ENCODE results near the gene CYTH4.
"Not testable (repeated sequence)": the region's sequence is repeated elsewhere in the genome, so short reads cannot be mapped to it uniquely, and the experiment has no call there.

Gene CYTH4

DNA sequence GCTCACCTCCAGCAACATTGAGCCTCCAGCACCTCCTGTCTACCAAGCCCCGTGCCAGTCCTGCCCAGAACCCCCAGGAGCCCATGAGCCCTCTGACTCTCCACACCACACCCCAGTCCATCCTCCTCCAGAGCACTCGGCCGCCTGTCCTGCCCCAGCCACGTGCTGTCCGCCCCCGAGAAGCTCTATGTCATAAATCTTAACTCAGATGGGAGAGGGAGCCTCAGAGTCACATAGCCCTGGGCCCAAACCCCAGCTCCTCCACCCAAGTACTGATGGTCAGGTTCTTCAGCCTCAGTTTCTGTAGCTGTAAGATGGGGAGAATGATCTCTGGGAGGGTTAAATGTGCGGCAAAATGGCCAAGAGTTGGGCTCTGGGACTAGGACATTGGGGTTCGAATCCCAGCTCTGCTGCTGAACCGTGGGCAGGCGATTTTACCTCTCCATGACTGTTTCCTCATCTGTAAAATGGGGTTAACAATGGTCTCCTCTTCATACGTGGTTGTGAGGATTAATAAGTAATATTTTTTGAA, 27.8 kb downstream of the CYTH4 start:
- no peak for DNase-seq (ENCODE audit: low read depth)

DNA sequence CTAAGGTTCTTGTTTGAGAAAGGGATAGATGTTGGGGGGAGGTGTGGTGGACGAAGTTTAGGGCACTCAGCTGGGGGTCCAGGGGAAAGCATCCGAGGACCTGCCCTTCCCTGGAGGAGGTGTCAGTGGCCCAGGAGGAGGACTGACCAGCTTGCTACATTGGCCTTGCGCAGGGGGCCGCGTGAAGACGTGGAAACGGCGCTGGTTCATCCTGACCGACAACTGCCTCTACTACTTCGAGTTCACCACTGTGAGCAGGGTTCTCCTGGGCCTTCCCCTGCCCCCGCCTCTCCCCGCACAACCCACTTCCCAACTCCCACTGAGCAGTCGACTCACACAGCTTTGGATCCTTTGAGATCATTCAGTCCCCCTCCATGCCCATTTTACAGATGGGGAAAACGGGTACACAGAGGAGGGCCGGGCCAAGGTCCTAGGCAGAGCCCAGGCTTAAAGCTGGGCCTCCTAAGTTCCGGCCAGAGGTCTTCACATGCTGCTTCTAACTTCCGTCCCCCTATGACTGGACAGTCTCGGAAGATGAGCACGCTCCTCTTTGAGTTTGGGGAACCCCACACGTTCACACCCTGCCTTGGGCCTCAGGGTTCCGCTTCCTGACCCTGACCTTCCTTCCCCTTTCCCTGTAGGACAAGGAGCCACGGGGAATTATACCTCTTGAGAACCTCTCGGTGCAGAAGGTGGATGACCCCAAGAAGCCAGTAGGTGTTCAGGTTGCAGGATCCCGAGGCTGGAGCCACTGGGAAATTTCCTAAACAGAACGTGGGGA, 28.7 kb downstream of the CYTH4 start:
- no peak for DNase-seq (ENCODE audit: low read depth)

- DNase-seq (ENCODE audit: low read depth), result no peak
These were observed 29.5 kb downstream of the CYTH4 start for GRCh38 chr22:37311761-37312312.

GRCh38 chr22:37312549-37313183, 30.4 kb downstream of the CYTH4 start:
- no peak for DNase-seq (ENCODE audit: low read depth)

DNA sequence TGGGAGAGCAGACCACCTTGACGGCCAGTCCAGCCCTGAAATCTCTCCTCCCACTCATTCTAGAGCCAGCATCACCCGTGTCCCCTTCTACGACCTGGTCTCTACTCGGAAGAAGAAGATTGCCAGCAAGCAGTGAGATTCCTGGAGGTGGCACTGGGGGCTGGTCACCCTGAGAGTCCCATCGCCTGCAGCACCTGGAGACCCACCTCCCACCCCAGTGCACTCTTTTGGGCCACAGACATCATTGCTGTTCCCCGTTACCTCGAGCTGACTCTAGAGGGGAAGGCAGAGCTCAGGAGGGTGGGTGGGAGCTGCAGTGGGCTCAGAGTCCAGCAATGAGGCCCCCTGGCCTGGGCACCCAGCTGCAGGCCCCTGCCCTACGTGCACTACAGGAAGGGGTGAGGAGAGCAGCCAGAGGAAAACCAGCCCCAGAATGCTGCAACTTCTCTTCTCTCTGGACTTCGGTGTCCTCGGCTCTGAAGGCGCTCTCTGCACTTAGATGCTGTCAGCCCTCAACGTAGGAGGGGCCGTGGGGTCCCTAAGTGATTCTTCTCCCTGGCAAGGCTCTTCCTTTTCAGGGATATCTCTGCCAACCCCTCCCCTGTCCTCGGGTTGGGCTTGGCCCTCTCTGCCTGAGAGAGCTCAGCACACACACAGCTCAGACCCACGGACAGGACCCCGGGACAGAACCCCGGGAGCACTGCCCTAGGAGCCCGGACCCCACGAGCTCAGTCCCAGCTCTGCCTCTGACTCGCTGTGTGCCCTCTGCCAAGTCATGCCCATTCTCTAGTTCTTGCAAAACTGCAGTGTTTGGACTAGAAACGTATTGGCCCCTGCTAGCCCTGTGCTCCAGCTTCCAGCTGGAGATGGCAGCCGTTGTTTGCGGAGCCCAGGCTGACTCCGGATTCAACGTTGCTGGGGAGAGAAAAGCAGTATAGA, 31.3 kb downstream of the CYTH4 start:
- DNase-seq (ENCODE audit: low read depth), result no peak

DNA sequence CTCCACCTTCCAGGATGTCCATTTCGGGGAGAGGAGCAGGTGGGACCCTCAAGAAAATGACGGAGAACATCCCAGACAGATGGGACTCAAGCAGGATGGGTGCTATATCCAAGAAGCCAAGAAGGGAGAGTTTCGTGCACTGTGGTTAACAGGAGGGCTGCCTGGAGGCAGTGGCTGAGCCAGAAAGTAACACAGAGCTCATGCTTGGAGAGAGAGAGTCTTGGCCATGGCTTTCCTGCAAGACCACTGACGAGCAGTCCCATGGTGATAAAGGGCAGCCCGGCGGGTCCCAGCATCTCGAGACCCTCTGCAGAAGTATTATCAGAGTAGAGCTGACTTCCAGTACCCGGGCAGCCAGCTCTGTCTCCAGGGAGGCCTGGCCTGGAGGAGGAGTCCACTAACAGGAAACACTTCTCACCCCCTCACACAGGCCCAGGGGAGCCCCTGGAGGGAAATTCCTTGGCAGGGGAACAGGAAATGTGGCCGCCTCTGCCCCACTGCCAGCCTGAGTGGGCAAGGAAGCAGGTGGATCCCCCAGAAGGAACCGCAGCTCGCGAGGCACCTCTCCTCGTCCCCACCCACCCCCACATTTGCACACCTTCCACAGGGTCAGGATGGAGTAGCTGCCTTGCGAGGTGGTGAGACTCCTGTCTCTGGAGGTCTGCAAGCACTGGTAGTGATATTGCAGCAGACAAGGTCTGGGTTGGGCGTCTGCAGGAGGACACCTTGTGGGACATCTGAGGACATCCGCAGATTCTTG, 32.2 kb downstream of the CYTH4 start:
- DNase-seq (ENCODE audit: low read depth), result no peak

DNA sequence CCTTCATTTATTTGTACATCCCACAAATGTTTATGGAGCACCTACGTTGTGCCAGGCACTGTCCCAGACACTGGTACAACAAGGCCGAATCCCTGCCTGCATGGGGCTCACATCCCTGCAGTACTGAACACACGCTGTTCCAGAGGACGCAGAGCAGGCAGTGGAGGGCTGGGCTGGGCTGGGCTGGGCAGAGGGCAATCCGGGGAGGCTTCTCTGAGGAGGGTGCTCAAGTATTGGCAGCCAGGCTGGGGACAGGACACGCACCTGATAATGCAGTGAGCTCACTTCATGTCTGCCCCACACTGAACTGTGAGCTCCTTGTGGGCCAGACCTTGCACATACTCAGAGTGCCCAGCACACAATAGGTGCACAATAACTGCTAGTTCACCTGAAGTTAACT, 34.1 kb downstream of the CYTH4 start:
- no peak for DNase-seq (ENCODE audit: low read depth)

GRCh38 chr22:37316875-37317371, 34.6 kb downstream of the CYTH4 start:
- peak; percentile 46 for DNase-seq (ENCODE audit: low read depth)

GRCh38 chr22:37317698-37318210, 35.4 kb downstream of the CYTH4 start:
- DNase-seq (ENCODE audit: low read depth), result no peak

GRCh38 chr22:37318364-37319109, 36.2 kb downstream of the CYTH4 start:
- no peak for DNase-seq (ENCODE audit: low read depth)

GRCh38 chr22:37319469-37319868, 37.2 kb downstream of the CYTH4 start:
- no peak for DNase-seq (ENCODE audit: low read depth)

- DNase-seq (ENCODE audit: low read depth), result no peak
These were observed 38.7 kb downstream of the CYTH4 start for GRCh38 chr22:37320726-37321677.

- no peak for DNase-seq (ENCODE audit: low read depth)
These were observed 42.2 kb downstream of the CYTH4 start for GRCh38 chr22:37324340-37325038.

DNA sequence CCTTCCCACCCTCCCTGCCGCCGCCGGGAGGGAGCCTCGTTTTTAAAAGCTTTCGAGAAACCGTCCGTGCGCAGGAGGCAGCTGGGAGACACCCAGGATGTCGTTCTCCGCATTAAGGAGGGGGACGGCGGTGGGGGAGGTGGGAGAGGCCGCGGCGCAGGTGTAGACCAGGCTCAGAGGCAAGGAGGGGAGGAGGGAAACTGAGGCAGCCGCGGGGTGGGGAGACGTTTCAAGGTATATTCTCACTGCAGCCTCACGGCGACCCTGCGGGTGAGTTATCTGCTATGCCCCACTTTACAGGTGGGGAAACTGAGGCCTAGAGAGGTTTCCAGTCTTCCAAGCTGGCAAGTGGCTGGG, 42.7 kb downstream of the CYTH4 start:
- DNase-seq (ENCODE audit: low read depth), result no peak

GRCh38 chr22:37326726-37327125, 44.4 kb downstream of the CYTH4 start:
- DNase-seq (ENCODE audit: low read depth), result no peak

DNA sequence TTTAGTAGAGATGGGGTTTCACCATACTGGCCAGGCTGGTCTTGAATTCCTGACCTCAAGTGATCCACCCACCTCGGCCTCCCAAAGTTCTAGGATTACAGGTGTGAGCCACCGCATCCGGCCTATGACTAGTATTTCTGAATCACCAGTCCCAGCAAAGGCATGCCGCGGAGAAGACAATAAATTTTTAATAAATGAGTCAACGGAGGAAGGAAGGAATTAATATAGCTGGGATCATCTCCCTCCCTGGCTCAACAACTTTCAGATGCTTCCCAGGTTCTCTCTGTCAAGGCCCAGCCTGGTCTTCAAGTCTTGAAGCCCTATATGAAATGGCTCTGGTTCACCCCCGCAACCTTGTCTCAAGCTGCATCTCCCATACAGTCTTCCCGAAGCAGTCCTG, 45.7 kb downstream of the CYTH4 start:
- no peak for DNase-seq (ENCODE audit: low read depth)

DNA sequence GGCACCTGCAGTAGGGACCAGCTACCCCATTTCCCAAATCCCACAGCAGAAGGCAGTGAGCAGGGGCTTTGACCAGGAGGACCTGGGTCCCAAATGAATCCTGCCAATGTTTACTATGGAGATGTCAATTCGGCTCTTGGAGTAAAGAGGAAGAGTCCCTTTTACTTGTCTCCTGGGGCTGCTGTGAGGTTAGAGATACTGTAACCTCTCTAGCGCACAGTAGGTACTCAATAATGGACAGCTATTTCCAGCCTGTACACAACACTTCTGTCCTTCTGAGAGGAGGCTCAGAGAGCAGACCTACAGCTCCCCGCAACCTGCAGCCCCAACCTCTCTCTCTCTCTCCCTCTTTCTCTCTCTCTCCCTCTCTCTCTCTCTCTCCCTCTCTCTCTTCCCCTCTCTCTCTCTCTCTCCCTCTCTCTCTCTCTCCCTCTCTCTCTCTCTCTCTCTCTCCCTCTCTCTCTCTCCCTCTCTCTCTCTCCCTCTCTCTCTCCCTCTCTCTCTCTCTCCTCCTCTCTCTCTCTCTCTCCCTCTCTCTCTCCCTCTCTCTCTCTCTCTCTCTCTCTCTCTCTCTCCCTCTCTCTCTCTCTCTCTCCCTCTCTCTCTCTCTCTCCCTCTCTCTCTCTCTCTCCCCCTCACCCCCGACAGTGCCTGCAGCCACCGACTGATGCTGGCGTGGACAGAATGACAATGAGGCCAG, 46.4 kb downstream of the CYTH4 start:
- not testable (repeated sequence) for DNase-seq (ENCODE audit: low read depth)
